Brain microvascular endothelial cell (primary cell): ENCODE results near the gene MFNG.

ENCODE experiments used
- DNase-seq: peaks from one replicate; pipeline ENCODE4 v3.0.0-alpha.2; 2020
- H3K27ac ChIP-seq: fragments of 250-450 bp; sonication (Bioruptor Pico); 2 replicates; pipeline ENCODE4 v1.5.1; 2020; ENCODE audit warnings: mild to moderate bottlenecking, moderate library complexity
- H3K27me3 ChIP-seq: fragments of 250-450 bp; sonication (Bioruptor Pico); replicated peaks from 2 replicates; pipeline ENCODE4 v1.5.1; 2020; ENCODE audit warnings: mild to moderate bottlenecking
- H3K36me3 ChIP-seq: fragments of 250-450 bp; sonication (Bioruptor Pico); replicated peaks from 2 replicates; pipeline ENCODE4 v1.5.1; 2020; ENCODE audit warnings: mild to moderate bottlenecking
- H3K4me3 ChIP-seq: 2 replicates; pipeline ENCODE4 v1.5.1; 2011; ENCODE audit warnings: low read depth, mild to moderate bottlenecking, control low read depth, low read length, moderate library complexity
- in situ Hi-C: cut with HindIII; loops from 2 replicates; pipeline ENCODE4 v1.10.0; 2017; ENCODE audit warnings: low sequenced_read_pairs, low pct_ligation_motif_present
- TF ChIP-seq, protein P1 (sequence below): IDR thresholded peaks from 2 replicates; pipeline ENCODE4 v1.5.1; 2011; ENCODE audit warnings: low read depth, mild to moderate bottlenecking, moderate library complexity, low read length, control low read depth, inconsistent platforms; ENCODE audit errors: missing control alignments

Gene MFNG

DNA sequence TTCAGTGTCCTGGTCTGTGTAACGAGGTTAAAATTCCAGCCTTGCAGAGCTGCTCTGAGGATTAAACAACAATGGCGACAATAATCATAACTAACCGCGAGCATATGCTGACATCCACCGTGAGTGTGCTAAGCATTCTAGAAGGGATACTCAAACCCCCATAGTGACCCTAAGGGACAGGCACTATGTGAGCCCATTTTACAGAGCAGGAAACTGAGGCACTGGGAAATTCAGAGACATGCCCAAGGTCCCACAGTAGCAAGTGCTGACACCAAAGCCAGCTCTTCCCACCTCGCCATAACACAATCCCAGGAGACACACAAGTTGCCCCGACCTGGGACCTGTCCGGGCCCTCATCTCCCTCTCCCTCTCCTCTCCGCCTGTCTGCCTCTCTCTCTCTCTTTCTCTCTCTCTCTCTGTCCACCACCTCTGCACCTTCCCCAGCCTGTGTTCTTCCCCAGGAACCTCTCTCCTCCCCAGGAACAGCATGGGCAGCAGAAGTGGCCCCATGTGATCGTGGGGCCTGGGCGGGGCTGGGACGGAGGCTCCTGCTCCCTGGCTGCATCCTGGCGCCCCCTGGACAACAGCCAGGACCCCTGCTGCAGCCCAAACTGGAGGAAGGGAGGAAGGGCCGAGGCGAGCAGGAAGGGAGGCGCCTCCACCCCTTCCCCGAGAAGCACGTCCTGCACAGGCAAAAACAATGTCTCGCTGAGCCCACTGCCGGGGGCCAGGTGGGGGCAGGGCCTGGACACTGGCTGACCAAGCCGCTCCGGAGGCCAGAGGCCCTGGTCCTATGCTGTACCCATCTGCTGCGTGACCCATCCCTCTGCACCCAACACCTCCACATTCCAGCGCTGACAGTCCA lies 14.8 kb upstream of the MFNG start:
- H3K27ac ChIP-seq, result peak overlapping the region; percentile 12
- no peak overlapping the region for H3K4me3 ChIP-seq
- peaks cover 26% of the 10 kb centered on the region for H3K36me3 ChIP-seq
- TF ChIP-seq, protein P1, sequence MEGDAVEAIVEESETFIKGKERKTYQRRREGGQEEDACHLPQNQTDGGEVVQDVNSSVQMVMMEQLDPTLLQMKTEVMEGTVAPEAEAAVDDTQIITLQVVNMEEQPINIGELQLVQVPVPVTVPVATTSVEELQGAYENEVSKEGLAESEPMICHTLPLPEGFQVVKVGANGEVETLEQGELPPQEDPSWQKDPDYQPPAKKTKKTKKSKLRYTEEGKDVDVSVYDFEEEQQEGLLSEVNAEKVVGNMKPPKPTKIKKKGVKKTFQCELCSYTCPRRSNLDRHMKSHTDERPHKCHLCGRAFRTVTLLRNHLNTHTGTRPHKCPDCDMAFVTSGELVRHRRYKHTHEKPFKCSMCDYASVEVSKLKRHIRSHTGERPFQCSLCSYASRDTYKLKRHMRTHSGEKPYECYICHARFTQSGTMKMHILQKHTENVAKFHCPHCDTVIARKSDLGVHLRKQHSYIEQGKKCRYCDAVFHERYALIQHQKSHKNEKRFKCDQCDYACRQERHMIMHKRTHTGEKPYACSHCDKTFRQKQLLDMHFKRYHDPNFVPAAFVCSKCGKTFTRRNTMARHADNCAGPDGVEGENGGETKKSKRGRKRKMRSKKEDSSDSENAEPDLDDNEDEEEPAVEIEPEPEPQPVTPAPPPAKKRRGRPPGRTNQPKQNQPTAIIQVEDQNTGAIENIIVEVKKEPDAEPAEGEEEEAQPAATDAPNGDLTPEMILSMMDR, result no peak
- DNase-seq, result no peak
- no peaks in the 10 kb centered on the region for H3K27me3 ChIP-seq
- in situ Hi-C loops, result no loop called here

DNA sequence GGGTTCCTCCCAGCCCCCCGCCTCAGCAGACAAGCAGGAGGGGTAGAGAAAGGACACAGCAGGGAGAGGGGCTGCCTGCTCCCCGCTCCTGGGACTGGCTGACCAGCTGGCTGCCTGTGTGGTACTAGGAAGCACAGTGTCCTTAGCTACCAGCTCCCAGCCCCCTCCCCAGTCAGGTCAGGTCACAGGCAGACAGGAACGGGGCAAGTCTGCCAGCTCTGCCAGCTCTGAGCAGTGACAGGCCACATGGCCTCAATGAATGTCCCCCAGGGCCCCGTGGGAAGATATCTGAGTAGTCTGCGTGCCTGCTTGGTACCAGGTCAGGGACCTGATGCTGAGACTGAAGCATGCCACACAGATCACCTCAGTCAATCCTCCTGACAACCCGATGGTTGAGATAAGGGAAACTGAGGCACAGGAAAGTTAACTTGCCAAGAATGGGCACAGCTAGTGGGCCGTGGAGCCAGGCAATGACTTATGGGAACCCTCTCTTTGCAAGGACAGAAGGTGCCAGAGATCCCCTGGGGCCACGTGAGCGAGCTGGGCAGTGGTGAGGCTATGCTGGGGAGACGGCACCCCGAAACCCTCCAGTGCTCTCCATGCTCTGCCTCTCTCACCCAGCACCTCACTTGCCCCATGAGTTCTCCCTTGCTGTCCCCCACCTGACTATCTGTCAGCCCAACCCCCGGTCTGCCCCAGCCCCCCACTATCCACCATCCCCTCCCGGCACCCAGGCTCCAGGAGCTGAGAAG lies 13.8 kb upstream of the MFNG start:
- Histone ChIP-seq H3K4me3 (no peak overlapping the region), H3K36me3 (peaks cover 26% of the 10 kb centered on the region), H3K27me3 (no peaks in the 10 kb centered on the region), H3K27ac (no peak overlapping the region)
- TF ChIP-seq, protein P1, result no peak
- DNase-seq, result no peak
- in situ Hi-C loops, result no loop called here

DNA sequence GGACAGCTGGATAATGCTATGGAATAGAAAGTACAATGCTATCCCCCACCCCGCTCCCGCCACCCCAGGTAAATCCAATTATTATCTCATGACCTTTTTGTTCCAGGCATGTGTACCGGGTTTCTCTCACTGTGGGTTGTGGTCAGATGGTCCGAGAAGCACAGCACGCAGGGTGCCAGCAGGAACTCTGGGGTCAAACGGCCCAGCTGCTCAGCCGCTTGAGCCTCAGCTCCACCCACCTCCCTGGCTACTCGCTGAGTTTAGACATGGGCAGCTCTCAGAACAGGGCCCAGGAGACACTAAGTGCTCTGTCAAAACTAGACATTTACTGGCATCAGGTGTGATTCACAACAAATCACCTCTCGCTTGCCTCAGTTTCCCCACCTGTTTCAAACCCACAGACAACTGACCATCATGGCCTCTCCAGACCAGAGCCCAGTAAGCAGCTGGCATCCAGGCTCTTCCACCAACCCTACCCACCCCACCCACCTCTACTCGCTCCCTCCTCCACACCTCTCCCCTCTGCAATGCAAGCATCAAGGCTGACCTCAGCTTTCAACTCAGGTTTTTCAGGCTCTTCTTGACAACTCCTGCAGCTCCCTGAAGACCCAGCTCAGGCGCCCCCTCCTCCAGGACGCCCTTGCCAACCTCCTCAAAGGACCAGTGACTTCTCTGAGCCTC lies 13.0 kb upstream of the MFNG start:
- DNase-seq, result no peak
- Histone ChIP-seq H3K36me3 (peaks cover 26% of the 10 kb centered on the region), H3K27me3 (no peaks in the 10 kb centered on the region), H3K27ac (no peak overlapping the region), H3K4me3 (no peak overlapping the region)
- TF ChIP-seq, protein P1, result no peak
- in situ Hi-C loops, result no loop called here

DNA sequence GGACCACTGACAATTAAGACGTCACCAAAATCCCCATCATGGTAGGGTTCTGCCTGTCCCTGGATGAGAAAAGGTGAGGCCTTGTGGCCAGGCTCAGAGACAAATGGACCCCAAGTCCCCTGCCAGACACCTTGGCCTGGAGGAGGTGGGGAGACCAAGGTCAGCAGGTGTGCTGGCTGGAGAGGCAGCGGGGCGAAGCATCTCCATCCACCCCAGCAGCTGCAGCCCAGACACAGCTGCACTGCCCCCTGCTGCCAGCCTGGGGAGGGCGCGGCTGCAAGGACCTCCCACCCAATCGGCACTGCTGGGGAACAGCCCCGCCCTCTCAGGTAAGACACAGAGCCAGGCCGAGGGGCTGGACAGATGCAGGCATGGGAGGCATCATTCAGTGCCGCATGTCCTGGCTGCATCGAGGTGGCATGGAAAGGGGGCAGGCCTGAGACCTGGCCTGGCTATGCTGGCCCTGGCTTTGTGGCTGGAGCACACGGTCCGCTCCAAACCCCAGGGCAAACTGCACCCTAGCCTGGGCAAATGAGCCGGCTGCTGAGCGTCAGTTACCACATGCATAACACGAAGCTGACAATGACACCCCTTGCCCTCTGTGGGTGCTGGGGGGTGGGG lies 12.2 kb upstream of the MFNG start:
- Histone ChIP-seq H3K27ac (no peak overlapping the region), H3K36me3 (peaks cover 18% of the 10 kb centered on the region), H3K27me3 (no peaks in the 10 kb centered on the region), H3K4me3 (no peak overlapping the region)
- no peak for DNase-seq
- in situ Hi-C loops, result no loop called here
- TF ChIP-seq, protein P1, result peak; percentile 61

DNA sequence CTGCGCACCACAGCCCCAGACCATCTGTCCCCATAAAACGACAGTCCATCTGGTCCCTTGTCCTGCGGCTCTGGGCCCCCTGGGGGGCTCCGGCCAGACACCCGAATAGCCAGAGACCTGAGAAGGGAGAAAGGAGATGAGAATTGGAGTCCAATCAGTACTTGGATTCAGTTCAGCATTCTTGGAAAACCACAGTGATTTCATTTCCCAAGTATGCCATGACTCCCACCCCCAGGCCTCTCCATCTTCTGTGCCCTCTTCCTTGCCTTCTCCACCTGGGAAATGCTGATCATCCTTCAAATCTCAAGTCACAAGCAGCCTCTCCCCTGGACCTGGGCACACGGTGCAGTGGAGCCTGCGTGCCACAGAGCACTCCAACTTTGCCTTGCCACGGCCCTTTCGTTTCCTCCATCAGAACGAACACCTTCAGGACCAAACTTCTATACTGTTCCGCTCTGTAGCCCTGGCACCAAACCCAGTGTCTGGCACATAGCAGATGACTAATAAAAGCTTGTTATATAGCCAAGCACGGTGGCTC lies 10.9 kb upstream of the MFNG start:
- peak overlapping the region; percentile 55 for H3K27ac ChIP-seq
- TF ChIP-seq, protein P1, result no peak
- peaks cover 8% of the 10 kb centered on the region for H3K36me3 ChIP-seq
- no peaks in the 10 kb centered on the region for H3K27me3 ChIP-seq
- DNase-seq, result peak; percentile 76
- H3K4me3 ChIP-seq, result no peak overlapping the region
- in situ Hi-C loops, result no loop called here
